GM23248 (cell line): ENCODE data around the gene TBC1D2B.

Source experiments
- EZH2 ChIP-seq: fragments of 200-600 bp; sonication (generic); IDR thresholded peaks from 2 replicates; pipeline ENCODE4 v1.6.1; 2018; ENCODE audit warnings: antibody characterized with exemption, mild to moderate bottlenecking; ENCODE audit not compliant: insufficient read depth, poor library complexity, severe bottlenecking
- EZH2phosphoT487 ChIP-seq: fragments of 200-600 bp; sonication (generic); IDR thresholded peaks from 2 replicates; pipeline ENCODE4 v1.6.1; 2018; ENCODE audit warnings: antibody characterized with exemption, moderate library complexity, mild to moderate bottlenecking, low read depth; ENCODE audit not compliant: insufficient read depth

DNA sequence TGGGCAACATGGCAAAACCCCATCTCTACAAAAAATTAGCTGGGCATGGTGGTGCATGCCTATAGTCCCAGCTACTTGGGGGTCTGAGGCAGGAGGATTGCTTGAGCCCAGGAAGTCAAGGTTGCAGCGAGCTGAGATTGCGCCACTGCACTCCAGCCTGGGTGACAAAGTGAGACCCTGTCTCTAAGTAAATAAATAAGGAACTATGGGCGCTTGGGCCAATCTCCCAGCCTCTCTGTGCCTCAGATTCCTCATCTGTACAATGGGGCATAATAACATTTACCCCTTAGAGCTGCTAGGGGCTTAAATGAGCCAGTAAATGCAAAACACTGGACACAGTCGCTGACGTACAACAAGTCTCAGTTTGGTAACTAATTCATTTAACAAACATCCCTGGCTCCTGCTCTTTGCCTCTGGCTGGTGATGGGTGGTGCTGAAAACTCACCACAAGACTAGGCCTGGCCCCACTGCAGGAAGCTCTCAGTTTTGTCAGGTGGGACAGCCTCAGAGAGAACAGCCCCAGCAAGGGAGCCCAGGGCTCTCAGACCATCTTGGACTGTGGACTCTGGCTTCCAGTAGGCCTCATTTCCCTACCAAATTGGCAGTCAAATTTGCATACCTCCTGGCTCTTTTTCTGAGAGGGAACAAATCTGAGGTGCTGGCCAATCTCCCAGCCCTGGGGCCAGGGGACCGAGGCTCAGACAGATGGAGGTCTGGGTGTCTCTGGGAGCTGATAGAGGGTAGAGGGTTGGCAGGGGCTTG is 6.4 kb upstream of the TBC1D2B start:
- TF ChIP-seq EZH2 = no peak
- no peak for TF ChIP-seq EZH2phosphoT487
